Measurements from ENCODE around the gene SLC39A11. TPM values are rescaled to one million over a fixed set of nuclear protein-coding genes. Genes with fewer than 3 reads are reported as not detected.

Gene SLC39A11
- total RNA-seq, 1 experiment from 2014 or later = 46.4 TPM

DNA sequence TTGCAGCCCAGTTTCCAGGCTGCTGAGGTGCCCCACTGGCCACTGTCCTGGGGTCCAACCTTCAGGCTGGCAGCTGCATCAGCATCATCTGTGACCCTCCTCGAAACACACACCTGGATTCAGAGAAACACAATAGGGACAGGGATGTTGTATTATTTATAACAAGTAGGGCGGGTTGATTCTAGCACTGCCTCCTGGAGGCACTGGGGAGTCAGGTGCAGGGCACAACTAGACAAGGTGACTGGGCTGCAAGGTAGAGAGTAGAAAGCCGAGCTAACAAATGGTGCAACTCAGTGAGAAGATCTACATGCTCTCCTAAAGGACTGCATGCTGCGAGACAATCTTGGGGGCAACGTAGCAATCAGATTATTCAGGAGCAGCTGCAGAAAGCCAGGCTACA lies 317.3 kb downstream of the SLC39A11 start:
- BruUV-seq (replicated peaks) = no TSS peak
- POLR2A ChIA-PET = no interaction called here
- H3K36me3 ChIP-seq (ENCODE audit: control insufficient read depth in 1 of 2, insufficient read depth in 2 of 2, low read length in 2 of 2) = no peaks in the 10 kb centered on the region
- H3K27me3 ChIP-seq (ENCODE audit: insufficient read depth, low read length) = no peaks in the 10 kb centered on the region
- no peaks in the 10 kb centered on the region for H3K9me3 ChIP-seq (ENCODE audit: control insufficient read depth in 1 of 2, insufficient read depth in 1 of 2, low read depth in 1 of 2, low read length in 2 of 2)
- no peak overlapping the region for H3K9ac ChIP-seq (ENCODE audit: low read length)
- no peak overlapping the region for H3K27ac ChIP-seq (ENCODE audit: low read depth, low read length)
- ATAC-seq = no peak
- intact Hi-C loops (cut with micrococcal nuclease) = no loop called here
- no peaks in the 10 kb centered on the region for H4K20me1 ChIP-seq (ENCODE audit: insufficient read depth)
- no peaks in the 10 kb centered on the region for H3K9me2 ChIP-seq (ENCODE audit: insufficient read depth)
- no peak for TF ChIP-seq FOSL1 (IDR thresholded peaks at IDR 0.05; ENCODE audit: low read depth)
- TF ChIP-seq, protein P1, sequence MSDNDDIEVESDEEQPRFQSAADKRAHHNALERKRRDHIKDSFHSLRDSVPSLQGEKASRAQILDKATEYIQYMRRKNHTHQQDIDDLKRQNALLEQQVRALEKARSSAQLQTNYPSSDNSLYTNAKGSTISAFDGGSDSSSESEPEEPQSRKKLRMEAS (IDR thresholded peaks at IDR 0.05) = no peak
- no peak for TF ChIP-seq JUND (IDR thresholded peaks at IDR 0.05)
- TF ChIP-seq, protein P2, sequence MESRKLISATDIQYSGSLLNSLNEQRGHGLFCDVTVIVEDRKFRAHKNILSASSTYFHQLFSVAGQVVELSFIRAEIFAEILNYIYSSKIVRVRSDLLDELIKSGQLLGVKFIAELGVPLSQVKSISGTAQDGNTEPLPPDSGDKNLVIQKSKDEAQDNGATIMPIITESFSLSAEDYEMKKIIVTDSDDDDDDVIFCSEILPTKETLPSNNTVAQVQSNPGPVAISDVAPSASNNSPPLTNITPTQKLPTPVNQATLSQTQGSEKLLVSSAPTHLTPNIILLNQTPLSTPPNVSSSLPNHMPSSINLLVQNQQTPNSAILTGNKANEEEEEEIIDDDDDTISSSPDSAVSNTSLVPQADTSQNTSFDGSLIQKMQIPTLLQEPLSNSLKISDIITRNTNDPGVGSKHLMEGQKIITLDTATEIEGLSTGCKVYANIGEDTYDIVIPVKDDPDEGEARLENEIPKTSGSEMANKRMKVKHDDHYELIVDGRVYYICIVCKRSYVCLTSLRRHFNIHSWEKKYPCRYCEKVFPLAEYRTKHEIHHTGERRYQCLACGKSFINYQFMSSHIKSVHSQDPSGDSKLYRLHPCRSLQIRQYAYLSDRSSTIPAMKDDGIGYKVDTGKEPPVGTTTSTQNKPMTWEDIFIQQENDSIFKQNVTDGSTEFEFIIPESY (IDR thresholded peaks at IDR 0.05; ENCODE audit: extremely low read depth, insufficient replicate concordance, low read length) = no peak
- no peak for TF ChIP-seq ELF1 (IDR thresholded peaks at IDR 0.05; ENCODE audit: borderline replicate concordance, low read depth)
- no peak for TF ChIP-seq EGR1 (IDR thresholded peaks at IDR 0.05; ENCODE audit: low read depth)
- no peak for TF ChIP-seq POLR2A (IDR thresholded peaks at IDR 0.05; ENCODE audit: borderline replicate concordance, extremely low read depth, insufficient read depth, insufficient read length)
- no peak for TF ChIP-seq YY1 (IDR thresholded peaks at IDR 0.05; ENCODE audit: extremely low read depth, insufficient replicate concordance, low read depth, low read length)
- TF ChIP-seq, protein P3, sequence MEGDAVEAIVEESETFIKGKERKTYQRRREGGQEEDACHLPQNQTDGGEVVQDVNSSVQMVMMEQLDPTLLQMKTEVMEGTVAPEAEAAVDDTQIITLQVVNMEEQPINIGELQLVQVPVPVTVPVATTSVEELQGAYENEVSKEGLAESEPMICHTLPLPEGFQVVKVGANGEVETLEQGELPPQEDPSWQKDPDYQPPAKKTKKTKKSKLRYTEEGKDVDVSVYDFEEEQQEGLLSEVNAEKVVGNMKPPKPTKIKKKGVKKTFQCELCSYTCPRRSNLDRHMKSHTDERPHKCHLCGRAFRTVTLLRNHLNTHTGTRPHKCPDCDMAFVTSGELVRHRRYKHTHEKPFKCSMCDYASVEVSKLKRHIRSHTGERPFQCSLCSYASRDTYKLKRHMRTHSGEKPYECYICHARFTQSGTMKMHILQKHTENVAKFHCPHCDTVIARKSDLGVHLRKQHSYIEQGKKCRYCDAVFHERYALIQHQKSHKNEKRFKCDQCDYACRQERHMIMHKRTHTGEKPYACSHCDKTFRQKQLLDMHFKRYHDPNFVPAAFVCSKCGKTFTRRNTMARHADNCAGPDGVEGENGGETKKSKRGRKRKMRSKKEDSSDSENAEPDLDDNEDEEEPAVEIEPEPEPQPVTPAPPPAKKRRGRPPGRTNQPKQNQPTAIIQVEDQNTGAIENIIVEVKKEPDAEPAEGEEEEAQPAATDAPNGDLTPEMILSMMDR (IDR thresholded peaks at IDR 0.05 in 2 of 3, conservative IDR thresholded peaks at IDR 0.05 in 1 of 3; ENCODE audit: borderline replicate concordance in 1 of 3, insufficient read depth in 1 of 3, low read depth in 2 of 3, low read length in 2 of 3) = no peak
- TF ChIP-seq TCF7L2 (IDR thresholded peaks at IDR 0.05; ENCODE audit: borderline replicate concordance, extremely low read depth, insufficient read depth, insufficient read length) = no peak
- TF ChIP-seq CBX3 (IDR thresholded peaks at IDR 0.05; ENCODE audit: low read depth) = no peak
- TF ChIP-seq, protein P4, sequence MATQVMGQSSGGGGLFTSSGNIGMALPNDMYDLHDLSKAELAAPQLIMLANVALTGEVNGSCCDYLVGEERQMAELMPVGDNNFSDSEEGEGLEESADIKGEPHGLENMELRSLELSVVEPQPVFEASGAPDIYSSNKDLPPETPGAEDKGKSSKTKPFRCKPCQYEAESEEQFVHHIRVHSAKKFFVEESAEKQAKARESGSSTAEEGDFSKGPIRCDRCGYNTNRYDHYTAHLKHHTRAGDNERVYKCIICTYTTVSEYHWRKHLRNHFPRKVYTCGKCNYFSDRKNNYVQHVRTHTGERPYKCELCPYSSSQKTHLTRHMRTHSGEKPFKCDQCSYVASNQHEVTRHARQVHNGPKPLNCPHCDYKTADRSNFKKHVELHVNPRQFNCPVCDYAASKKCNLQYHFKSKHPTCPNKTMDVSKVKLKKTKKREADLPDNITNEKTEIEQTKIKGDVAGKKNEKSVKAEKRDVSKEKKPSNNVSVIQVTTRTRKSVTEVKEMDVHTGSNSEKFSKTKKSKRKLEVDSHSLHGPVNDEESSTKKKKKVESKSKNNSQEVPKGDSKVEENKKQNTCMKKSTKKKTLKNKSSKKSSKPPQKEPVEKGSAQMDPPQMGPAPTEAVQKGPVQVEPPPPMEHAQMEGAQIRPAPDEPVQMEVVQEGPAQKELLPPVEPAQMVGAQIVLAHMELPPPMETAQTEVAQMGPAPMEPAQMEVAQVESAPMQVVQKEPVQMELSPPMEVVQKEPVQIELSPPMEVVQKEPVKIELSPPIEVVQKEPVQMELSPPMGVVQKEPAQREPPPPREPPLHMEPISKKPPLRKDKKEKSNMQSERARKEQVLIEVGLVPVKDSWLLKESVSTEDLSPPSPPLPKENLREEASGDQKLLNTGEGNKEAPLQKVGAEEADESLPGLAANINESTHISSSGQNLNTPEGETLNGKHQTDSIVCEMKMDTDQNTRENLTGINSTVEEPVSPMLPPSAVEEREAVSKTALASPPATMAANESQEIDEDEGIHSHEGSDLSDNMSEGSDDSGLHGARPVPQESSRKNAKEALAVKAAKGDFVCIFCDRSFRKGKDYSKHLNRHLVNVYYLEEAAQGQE (IDR thresholded peaks at IDR 0.05; ENCODE audit: low read depth) = no peak
- TF ChIP-seq, protein P5, sequence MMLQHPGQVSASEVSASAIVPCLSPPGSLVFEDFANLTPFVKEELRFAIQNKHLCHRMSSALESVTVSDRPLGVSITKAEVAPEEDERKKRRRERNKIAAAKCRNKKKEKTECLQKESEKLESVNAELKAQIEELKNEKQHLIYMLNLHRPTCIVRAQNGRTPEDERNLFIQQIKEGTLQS (IDR thresholded peaks at IDR 0.05) = no peak
- TF ChIP-seq EZH2phosphoT487 (IDR thresholded peaks at IDR 0.05; ENCODE audit: borderline replicate concordance) = no peak
- no peak for TF ChIP-seq SIN3A (IDR thresholded peaks at IDR 0.05; ENCODE audit: low read depth)
- no peak for TF ChIP-seq SP1 (IDR thresholded peaks at IDR 0.05; ENCODE audit: low read depth)
- no peak for TF ChIP-seq RAD21 (IDR thresholded peaks at IDR 0.05; ENCODE audit: low read depth)
- TF ChIP-seq EZH2 (IDR thresholded peaks at IDR 0.05) = no peak
- CTCF ChIA-PET = interaction anchor here (1.2 kb wide), 1 partner anchor 8 kb away, joined by 3 read pairs; no protein-coding TSS in a partner anchor
- no peaks in the 10 kb centered on the region for H3K4me1 ChIP-seq (ENCODE audit: control insufficient read depth in 1 of 2, insufficient read depth in 2 of 2, low read length in 2 of 2)
- no peak for DNase-seq (ENCODE audit: low read depth, low spot score)
- RAD21 ChIA-PET (ENCODE audit: low non-redundant PET in 1 of 2, low total read pairs in 2 of 2, uncharacterized antibody in 2 of 2, unreplicated experiment in 2 of 2) = no interaction called here
- H3K4me3 ChIP-seq (replicated peaks in 1 of 2; ENCODE audit: low read depth in 1 of 2, low read length in 2 of 2) = no peak overlapping the region
- H3K79me2 ChIP-seq (ENCODE audit: insufficient read depth, low read length) = no peaks in the 10 kb centered on the region
- no peak overlapping the region for H2AFZ ChIP-seq (ENCODE audit: low read depth, low read length, poor library complexity, severe bottlenecking)
- H3K4me2 ChIP-seq (ENCODE audit: low read length) = no peak overlapping the region
